Uterus (tissue), 4 donors: ENCODE data around the gene TRIM69. TPM values are rescaled to one million over a fixed set of nuclear protein-coding genes. Genes with fewer than 3 reads are reported as not detected.
"Not testable (repeated sequence)": the region's sequence is repeated elsewhere in the genome, so short reads cannot be mapped to it uniquely, and the experiment has no call there.

Source experiments
- DNase-seq, 2 donors: peaks; one replicate each; pipeline ENCODE4 v3.0.0-alpha.2; 2019 to 2020
- H3K27ac ChIP-seq, 2 donors: fragments of 200-600 bp; sonication (generic); 1 replicate in 1 of 2; 2 replicates in 1 of 2; pipeline ENCODE4 v1.5.1; 2016 to 2018
- H3K27me3 ChIP-seq, 2 donors: fragments of 200-600 bp; sonication (generic); one replicate each; pipeline ENCODE4 v1.5.1; 2018 to 2019; ENCODE audit warnings: control low read depth in 1 of 2
- H3K36me3 ChIP-seq, 2 donors: fragments of 200-600 bp; sonication (generic); one replicate each; pipeline ENCODE4 v1.5.1; 2019; ENCODE audit warnings: control low read depth in 1 of 2
- H3K4me1 ChIP-seq, 2 donors: fragments of 200-600 bp; sonication (generic); one replicate each; pipeline ENCODE4 v1.5.1; 2018 to 2019; ENCODE audit warnings: control low read depth in 1 of 2
- H3K4me3 ChIP-seq, 2 donors: fragments of 200-600 bp; sonication (generic); 1 replicate in 1 of 2; 2 replicates in 1 of 2; pipeline ENCODE4 v1.5.1; 2018 to 2019; ENCODE audit warnings: mild to moderate bottlenecking in 1 of 2
- H3K9me3 ChIP-seq, 2 donors: fragments of 200-600 bp; sonication (generic); one replicate each; pipeline ENCODE4 v1.5.1; 2019; ENCODE audit warnings: control low read depth in 1 of 2
- POLR2A ChIP-seq, 2 donors: fragments of 450-650 bp; IDR thresholded peaks; one replicate each; pipeline ENCODE4 v1.6.1; 2016; ENCODE audit warnings: antibody characterized with exemption in 2 of 2, mild to moderate bottlenecking in 1 of 2, moderate library complexity in 1 of 2
- intact Hi-C: fragments of 100-400 bp; cut with DNase I; formaldehyde crosslinking; loops from one replicate; pipeline ENCODE4 v1.15.1; 2023; ENCODE audit warnings: low total_unique reads
- total RNA-seq, 4 donors: library from RNA; depleted of rRNA in 3 of 4; stranded (reverse); fragments of >200 nt in 3 of 4; gene quantifications; one replicate each; pipeline versions ENCODE4 v1.1.0 to v1.2.4, GENCODE V29; 2014 to 2023
- TF ChIP-seq, protein P1 (sequence below), 4 experiments: fragments of 200-600 bp in 2 of 4; fragments of 450-650 bp in 2 of 4; sonication (generic) in 2 of 4; IDR thresholded peaks; one replicate each; pipeline ENCODE4 v1.5.1; 2016 to 2019; ENCODE audit warnings: antibody characterized with exemption in 4 of 4, mild to moderate bottlenecking in 2 of 4, moderate library complexity in 1 of 4
- donor health status: DM: yes; HTN: yes; CAD: no.

TRIM69 gene
- total RNA-seq, 4 donors from 2014 or later: 6.1 to 16.2 (median 15.4) TPM

- H3K4me3 ChIP-seq: no peak overlapping the region
- intact Hi-C loops: no loop called here
- no peak for DNase-seq
- H3K4me1 ChIP-seq: peaks cover 0 to 3% of the 10 kb centered on the region in 2 donors
- TF ChIP-seq, protein P1, sequence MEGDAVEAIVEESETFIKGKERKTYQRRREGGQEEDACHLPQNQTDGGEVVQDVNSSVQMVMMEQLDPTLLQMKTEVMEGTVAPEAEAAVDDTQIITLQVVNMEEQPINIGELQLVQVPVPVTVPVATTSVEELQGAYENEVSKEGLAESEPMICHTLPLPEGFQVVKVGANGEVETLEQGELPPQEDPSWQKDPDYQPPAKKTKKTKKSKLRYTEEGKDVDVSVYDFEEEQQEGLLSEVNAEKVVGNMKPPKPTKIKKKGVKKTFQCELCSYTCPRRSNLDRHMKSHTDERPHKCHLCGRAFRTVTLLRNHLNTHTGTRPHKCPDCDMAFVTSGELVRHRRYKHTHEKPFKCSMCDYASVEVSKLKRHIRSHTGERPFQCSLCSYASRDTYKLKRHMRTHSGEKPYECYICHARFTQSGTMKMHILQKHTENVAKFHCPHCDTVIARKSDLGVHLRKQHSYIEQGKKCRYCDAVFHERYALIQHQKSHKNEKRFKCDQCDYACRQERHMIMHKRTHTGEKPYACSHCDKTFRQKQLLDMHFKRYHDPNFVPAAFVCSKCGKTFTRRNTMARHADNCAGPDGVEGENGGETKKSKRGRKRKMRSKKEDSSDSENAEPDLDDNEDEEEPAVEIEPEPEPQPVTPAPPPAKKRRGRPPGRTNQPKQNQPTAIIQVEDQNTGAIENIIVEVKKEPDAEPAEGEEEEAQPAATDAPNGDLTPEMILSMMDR (IDR thresholded peaks at IDR 0.05): no peak
- TF ChIP-seq POLR2A (IDR thresholded peaks at IDR 0.05): no peak
- H3K36me3 ChIP-seq: no peaks in the 10 kb centered on the region
- H3K9me3 ChIP-seq: no peaks in the 10 kb centered on the region
- no peak overlapping the region for H3K27ac ChIP-seq
- no peaks in the 10 kb centered on the region for H3K27me3 ChIP-seq
These were observed 44.9 kb downstream of the TRIM69 start for GRCh38 chr15:44781128-44781810.

GRCh38 chr15:44782516-44782915, 46.2 kb downstream of the TRIM69 start:
- TF ChIP-seq, protein P1 (IDR thresholded peaks at IDR 0.05): no peak
- no peak for TF ChIP-seq POLR2A (IDR thresholded peaks at IDR 0.05)
- intact Hi-C loops: no loop called here
- Histone ChIP-seq H3K4me3 (no peak overlapping the region), H3K27me3 (no peaks in the 10 kb centered on the region), H3K4me1 (peaks cover 0 to 3% of the 10 kb centered on the region in 2 donors), H3K36me3 (no peaks in the 10 kb centered on the region), H3K27ac (no peak overlapping the region), H3K9me3 (no peaks in the 10 kb centered on the region)
- no peak for DNase-seq

DNA sequence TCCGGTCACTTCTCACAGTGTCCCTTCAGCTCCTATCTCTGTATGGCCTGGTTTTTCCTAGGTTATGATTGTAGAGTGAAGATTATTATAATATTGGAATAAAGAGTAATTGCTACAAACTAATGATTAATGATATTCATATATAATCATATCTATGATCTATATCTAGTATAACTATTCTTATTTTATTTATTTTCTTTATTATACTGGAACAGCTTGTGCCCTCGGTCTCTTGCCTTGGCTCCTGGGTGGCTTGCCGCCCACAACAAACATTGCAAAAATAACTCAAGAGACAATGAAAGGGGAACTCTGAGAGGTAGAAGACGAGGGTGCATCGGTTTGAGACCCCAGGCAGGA, 48.6 kb downstream of the TRIM69 start:
- DNase-seq, H3K27me3 ChIP-seq, H3K4me1 ChIP-seq, intact Hi-C loops, H3K36me3 ChIP-seq, H3K9me3 ChIP-seq: not testable (repeated sequence)
- Histone ChIP-seq H3K27ac (peak overlapping the region; percentile 98), H3K4me3 (peak overlapping the region in 1 of 2 donors; percentile 78)

GRCh38 chr15:44788748-44789147, 52.4 kb downstream of the TRIM69 start:
- intact Hi-C loops: no loop called here
- H3K27ac ChIP-seq: no peak overlapping the region

GRCh38 chr15:44790215-44790614, 53.9 kb downstream of the TRIM69 start:
- H3K4me3 ChIP-seq: no peak overlapping the region
- no peaks in the 10 kb centered on the region for H3K4me1 ChIP-seq
- no peaks in the 10 kb centered on the region for H3K36me3 ChIP-seq
- TF ChIP-seq, protein P1 (IDR thresholded peaks at IDR 0.05): no peak
- no peak for TF ChIP-seq POLR2A (IDR thresholded peaks at IDR 0.05)
- intact Hi-C loops: no loop called here
- H3K27me3 ChIP-seq: no peaks in the 10 kb centered on the region
- H3K9me3 ChIP-seq: no peaks in the 10 kb centered on the region
- no peak overlapping the region for H3K27ac ChIP-seq
- DNase-seq: no peak

More at GRCh38 chr15:44788748-44789147, 52.4 kb downstream of the TRIM69 start:
- TF ChIP-seq POLR2A (IDR thresholded peaks at IDR 0.05): no peak
- TF ChIP-seq, protein P1 (IDR thresholded peaks at IDR 0.05): no peak
- H3K27me3 ChIP-seq: no peaks in the 10 kb centered on the region
- H3K36me3 ChIP-seq: no peaks in the 10 kb centered on the region
- H3K4me3 ChIP-seq: no peak overlapping the region
- no peaks in the 10 kb centered on the region for H3K9me3 ChIP-seq
- peaks cover 0 to 1% of the 10 kb centered on the region in 2 donors for H3K4me1 ChIP-seq
- DNase-seq: no peak
